Posterior vena cava (tissue), 2 donors: Measurements from ENCODE around the gene NDUFC2. TPM values are rescaled to one million over a fixed set of nuclear protein-coding genes. Genes with fewer than 3 reads are reported as not detected.
"Not testable (repeated sequence)": the region's sequence is repeated elsewhere in the genome, so short reads cannot be mapped to it uniquely, and the experiment has no call there.

Experiments used
- DNase-seq: peaks from one replicate; pipeline ENCODE4 v3.0.0-alpha.2; 2020; ENCODE audit warnings: low spot score
- intact Hi-C, 2 donors: fragments of 100-400 bp; cut with DNase I; formaldehyde crosslinking; loops; one replicate each; pipeline versions ENCODE4 v1.14.1 to v1.14.2; 2022 to 2023
- total RNA-seq, 2 donors: library from RNA; stranded (reverse); fragmentation: NEBNext Ultra II Directional; extraction: Animal tissue kit (Norgen Biotek cat#: 25700); gene quantifications; one replicate each; pipeline ENCODE4 v1.2.1, GENCODE V29; 2021
- donor health status: DM: yes; HTN: yes; CAD: no.
- donor health status: DM: yes; HTN: yes; CAD: no.

Gene NDUFC2
- total RNA-seq, 2 donors from 2014 or later, result 133 to 148 TPM

- DNase-seq, result peak; percentile 28
- intact Hi-C loops, result no loop called here
Observed at GRCh38 chr11:78060533-78060932, 19.1 kb downstream of the NDUFC2 start.

- DNase-seq, result peak; percentile 13
- intact Hi-C loops, result not testable (repeated sequence)
Observed at GRCh38 chr11:78059749-78060328, 19.8 kb downstream of the NDUFC2 start.

GRCh38 chr11:78057462-78058055 lies 22.1 kb downstream of the NDUFC2 start:
- DNase-seq, result no peak
- intact Hi-C loops, result no loop called here

GRCh38 chr11:78056093-78056492 lies 23.6 kb downstream of the NDUFC2 start:
- intact Hi-C loops, result no loop called here
- DNase-seq, result no peak

GRCh38 chr11:78054971-78055370 lies 24.7 kb downstream of the NDUFC2 start:
- intact Hi-C loops, result no loop called here
- DNase-seq, result no peak

- intact Hi-C loops, result no loop called here
Observed at GRCh38 chr11:78050964-78051831, 28.5 kb downstream of the NDUFC2 start.

GRCh38 chr11:78049348-78049747 lies 30.3 kb downstream of the NDUFC2 start:
- intact Hi-C loops, result no loop called here
- DNase-seq, result no peak

More at GRCh38 chr11:78050964-78051831, 28.5 kb downstream of the NDUFC2 start:
- DNase-seq, result no peak

GRCh38 chr11:78048561-78048960 lies 31.1 kb downstream of the NDUFC2 start:
- DNase-seq, result no peak
- intact Hi-C loops, result no loop called here

- intact Hi-C loops, result no loop called here
- DNase-seq, result no peak
Observed at GRCh38 chr11:78046486-78046854, 33.2 kb downstream of the NDUFC2 start.

- DNase-seq, result peak; percentile 94
- intact Hi-C loops, result no loop called here
Observed at GRCh38 chr11:78045851-78046485, 33.7 kb downstream of the NDUFC2 start.

GRCh38 chr11:78044706-78045105 lies 35.0 kb downstream of the NDUFC2 start:
- intact Hi-C loops, result no loop called here
- no peak for DNase-seq

GRCh38 chr11:78041843-78042440 lies 37.7 kb downstream of the NDUFC2 start:
- intact Hi-C loops, result no loop called here
- DNase-seq, result no peak

GRCh38 chr11:78041380-78041719 lies 38.3 kb downstream of the NDUFC2 start:
- intact Hi-C loops, DNase-seq: not testable (repeated sequence)

GRCh38 chr11:78040691-78041379 lies 38.8 kb downstream of the NDUFC2 start:
- intact Hi-C loops, result no loop called here
- no peak for DNase-seq

GRCh38 chr11:78039919-78040671 lies 39.6 kb downstream of the NDUFC2 start:
- intact Hi-C loops, result no loop called here
- DNase-seq, result peak; percentile 91

GRCh38 chr11:78039391-78039918 lies 40.2 kb downstream of the NDUFC2 start:
- intact Hi-C loops, result no loop called here
- DNase-seq, result no peak

GRCh38 chr11:78038697-78039313 lies 40.9 kb downstream of the NDUFC2 start:
- DNase-seq, result no peak
- intact Hi-C loops, result no loop called here
